Large intestine (tissue), 12 donors: ENCODE data around the gene MED13L. TPM values are rescaled to one million over a fixed set of nuclear protein-coding genes. Genes with fewer than 3 reads are reported as not detected.

Experiments
- DNase-seq, 2 donors: peaks; one replicate each; pipeline versions ENCODE4 v3.0.0 to v3.0.0-alpha.2; 2013
- H3K27ac ChIP-seq: one replicate; pipeline ENCODE4 v1.5.1; 2013; ENCODE audit warnings: low read length
- H3K27me3 ChIP-seq: 2 replicates; pipeline ENCODE4 v1.6.1; 2013; ENCODE audit warnings: low read length; ENCODE audit not compliant: control insufficient read depth, insufficient read depth
- H3K36me3 ChIP-seq: 2 replicates; pipeline ENCODE4 v1.6.1; 2013; ENCODE audit warnings: low read length; ENCODE audit not compliant: control insufficient read depth, insufficient read depth
- H3K4me1 ChIP-seq: one replicate; pipeline ENCODE4 v1.6.1; 2013; ENCODE audit warnings: low read length; ENCODE audit not compliant: control insufficient read depth, insufficient read depth
- H3K4me3 ChIP-seq: one replicate; pipeline ENCODE4 v1.5.1; 2013; ENCODE audit warnings: low read length
- H3K9me3 ChIP-seq: one replicate; pipeline ENCODE4 v1.6.1; 2013; ENCODE audit warnings: mild to moderate bottlenecking, low read depth, low read length, moderate library complexity; ENCODE audit not compliant: control insufficient read depth
- WGBS: methylation state at CpG from one replicate; pipeline ENCODE4 v1.1.5; 2013; ENCODE audit warnings: low lambda C conversion rate; ENCODE audit not compliant: insufficient coverage; 5-methylcytosine and 5-hydroxymethylcytosine counted together
- long read RNA-seq, 11 donors: transcript quantifications; one replicate each; lab custom pipeline, GENCODE V29; 2026
- polyA plus RNA-seq: library from polyadenylated mRNA; unstranded; fragments of 120-200 nt; gene quantifications from one replicate; pipeline ENCODE4 v1.2.1, GENCODE V29; 2013

MED13L gene
- polyA plus RNA-seq, result 69.3 TPM
- long read RNA-seq, donor 1, partial matches to known transcripts, result 0 of 4 reads
- long read RNA-seq, donor 1, other reads (novel, unspliced or antisense), result 0 of 4 reads
- long read RNA-seq, donor 2, partial matches to known transcripts, result 10 of 13 reads
- long read RNA-seq, donor 2, other reads (novel, unspliced or antisense), result 0 of 13 reads
- long read RNA-seq, donor 3, result 0 reads
- long read RNA-seq, donor 4, result 0 reads
- long read RNA-seq, donor 5, result 0 reads
- long read RNA-seq, donor 6, full-length matches to known transcripts, result 16 of 21 reads
- long read RNA-seq, donor 6, partial matches to known transcripts, result 5 of 21 reads
- long read RNA-seq, donor 6, other reads (novel, unspliced or antisense), result 0 of 21 reads
- long read RNA-seq, donor 7, full-length matches to known transcripts, result 5 of 5 reads
- long read RNA-seq, donor 7, partial matches to known transcripts, result 0 of 5 reads
- long read RNA-seq, donor 7, other reads (novel, unspliced or antisense), result 0 of 5 reads
- long read RNA-seq, donor 8, full-length matches to known transcripts, result 8 of 19 reads
- long read RNA-seq, donor 8, partial matches to known transcripts, result 11 of 19 reads
- long read RNA-seq, donor 8, other reads (novel, unspliced or antisense), result 0 of 19 reads
- long read RNA-seq, donor 9, full-length matches to known transcripts, result 4 of 4 reads
- long read RNA-seq, donor 9, partial matches to known transcripts, result 0 of 4 reads
- long read RNA-seq, donor 9, other reads (novel, unspliced or antisense), result 0 of 4 reads
- long read RNA-seq, donor 10, full-length matches to known transcripts, result 8 of 8 reads
- long read RNA-seq, donor 10, partial matches to known transcripts, result 0 of 8 reads
- long read RNA-seq, donor 10, other reads (novel, unspliced or antisense), result 0 of 8 reads
- long read RNA-seq, donor 11, partial matches to known transcripts, result 0 of 4 reads
- long read RNA-seq, donor 11, other reads (novel, unspliced or antisense), result 0 of 4 reads

DNA sequence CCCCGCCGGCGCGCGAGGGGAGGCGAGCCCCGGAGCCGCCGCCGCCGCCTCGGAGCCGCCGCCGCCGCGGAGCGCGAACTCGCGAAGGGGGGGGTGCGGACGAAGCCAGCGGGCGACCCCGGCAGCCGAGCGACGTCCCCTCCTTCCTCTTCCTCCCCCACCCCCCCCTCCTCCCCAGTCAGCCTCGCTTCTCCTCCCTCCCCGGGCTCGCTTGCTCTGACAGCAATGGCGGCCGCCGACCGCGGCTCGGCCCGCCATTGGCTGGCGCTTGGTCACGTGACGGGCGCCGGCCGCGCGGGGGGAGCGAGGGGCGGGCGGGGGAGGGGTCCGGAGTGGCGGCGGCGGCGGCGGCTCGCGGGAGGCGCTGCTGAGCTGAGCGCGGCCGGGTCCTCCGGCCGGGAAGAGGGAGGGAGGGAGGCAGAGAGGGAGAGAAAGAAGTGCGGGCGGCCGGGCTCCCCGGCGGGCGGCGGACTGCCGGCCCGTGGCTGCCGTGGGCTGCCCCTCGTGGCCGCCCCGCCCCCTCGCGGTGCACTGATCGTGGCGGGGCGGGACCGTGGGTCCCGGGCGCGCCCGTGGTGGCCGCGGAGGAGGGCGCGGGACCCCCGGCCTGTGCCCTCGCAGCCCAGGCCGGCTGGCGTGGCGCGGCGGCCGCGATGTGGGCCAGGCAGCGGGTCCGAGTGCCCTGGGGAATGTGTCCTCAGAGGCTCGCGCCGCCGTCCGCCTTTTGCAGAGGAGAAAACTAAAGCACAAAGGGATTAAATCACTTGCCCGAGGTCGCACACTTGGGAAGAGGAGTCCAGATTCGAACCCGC, at the start of gene MED13L:
Gene MED13L (minus strand): TSS at position 227 of the 812 bp plus-strand sequence. CDS start 562 bp downstream, outside the sequence.
- peaks cover 19% of the 10 kb centered on the region for H3K4me1 ChIP-seq
- H3K27ac ChIP-seq, result peak within 1 kb of the TSS; percentile 89

DNA sequence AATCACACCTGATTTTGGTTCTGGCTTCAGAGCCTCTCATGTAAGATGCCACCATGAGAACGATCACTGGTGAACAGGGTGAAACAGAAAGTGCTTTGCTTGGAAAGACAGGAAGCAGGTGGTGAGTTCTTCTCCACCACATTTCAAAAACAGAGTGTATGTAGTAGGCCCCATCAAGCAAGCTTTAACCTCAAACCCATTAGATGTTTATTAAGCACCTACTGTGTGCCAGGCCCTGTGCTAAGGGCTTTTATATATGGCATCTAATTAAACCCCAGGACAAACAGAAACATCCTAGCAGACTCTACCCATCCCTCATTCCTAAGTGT, 47.8 kb upstream of the MED13L start:
- Histone ChIP-seq H3K27me3 (no peaks in the 10 kb centered on the region), H3K27ac (no peak overlapping the region), H3K36me3 (no peaks in the 10 kb centered on the region), H3K9me3 (no peaks in the 10 kb centered on the region), H3K4me3 (no peak overlapping the region), H3K4me1 (no peaks in the 10 kb centered on the region)
- no peak for DNase-seq
- WGBS, result no CpG with 5 or more reads among the region's 1 CpG

More for the DNA sequence above, at the start of gene MED13L:
- no peaks in the 10 kb centered on the region for H3K9me3 ChIP-seq
- peak within 1 kb of the TSS; percentile 93 for H3K4me3 ChIP-seq
- no peaks in the 10 kb centered on the region for H3K36me3 ChIP-seq
- H3K27me3 ChIP-seq, result no peaks in the 10 kb centered on the region
- no CpG with 5 or more reads among the region's 111 CpGs for WGBS
- DNase-seq, result peak; percentile 82 to 91

DNA sequence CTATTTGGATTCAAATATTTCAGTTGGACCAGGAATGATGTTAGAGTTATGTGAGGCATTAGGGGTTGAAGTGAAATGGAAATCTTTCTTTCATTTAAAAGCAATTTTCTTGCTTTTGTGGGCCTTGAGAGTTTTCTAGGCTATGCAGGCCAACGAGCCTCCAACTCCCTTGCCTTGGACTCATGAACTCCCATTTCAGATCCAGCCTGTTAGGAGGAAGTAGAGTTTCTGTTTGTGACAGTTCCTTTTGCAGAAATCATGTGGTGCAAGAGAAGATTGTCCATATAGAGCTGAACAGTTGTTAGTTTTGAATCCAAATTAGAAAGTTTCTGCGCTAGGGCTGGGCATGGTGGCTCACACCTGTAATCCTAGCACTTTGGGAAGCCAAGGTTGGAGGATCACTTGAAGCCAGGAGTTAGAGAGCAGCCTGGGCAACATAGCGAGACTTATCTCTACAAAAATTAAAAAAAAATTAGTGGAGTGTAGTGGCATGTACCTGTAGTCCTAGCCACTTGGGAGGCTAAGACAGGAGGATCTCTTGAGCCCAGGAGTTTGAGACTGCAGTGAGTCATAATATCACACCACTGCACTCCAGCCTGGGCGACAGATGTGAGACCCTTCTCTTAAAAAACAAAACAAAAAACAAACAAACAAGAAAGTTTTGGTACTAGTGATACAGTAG, 47.3 kb upstream of the MED13L start:
- no peaks in the 10 kb centered on the region for H3K4me1 ChIP-seq
- H3K27ac ChIP-seq, result no peak overlapping the region
- no peak overlapping the region for H3K4me3 ChIP-seq
- no peak for DNase-seq
- WGBS, result 80% methylated on average over 1 of the region's 4 CpGs
- no peaks in the 10 kb centered on the region for H3K27me3 ChIP-seq
- no peaks in the 10 kb centered on the region for H3K9me3 ChIP-seq
- H3K36me3 ChIP-seq, result no peaks in the 10 kb centered on the region

DNA sequence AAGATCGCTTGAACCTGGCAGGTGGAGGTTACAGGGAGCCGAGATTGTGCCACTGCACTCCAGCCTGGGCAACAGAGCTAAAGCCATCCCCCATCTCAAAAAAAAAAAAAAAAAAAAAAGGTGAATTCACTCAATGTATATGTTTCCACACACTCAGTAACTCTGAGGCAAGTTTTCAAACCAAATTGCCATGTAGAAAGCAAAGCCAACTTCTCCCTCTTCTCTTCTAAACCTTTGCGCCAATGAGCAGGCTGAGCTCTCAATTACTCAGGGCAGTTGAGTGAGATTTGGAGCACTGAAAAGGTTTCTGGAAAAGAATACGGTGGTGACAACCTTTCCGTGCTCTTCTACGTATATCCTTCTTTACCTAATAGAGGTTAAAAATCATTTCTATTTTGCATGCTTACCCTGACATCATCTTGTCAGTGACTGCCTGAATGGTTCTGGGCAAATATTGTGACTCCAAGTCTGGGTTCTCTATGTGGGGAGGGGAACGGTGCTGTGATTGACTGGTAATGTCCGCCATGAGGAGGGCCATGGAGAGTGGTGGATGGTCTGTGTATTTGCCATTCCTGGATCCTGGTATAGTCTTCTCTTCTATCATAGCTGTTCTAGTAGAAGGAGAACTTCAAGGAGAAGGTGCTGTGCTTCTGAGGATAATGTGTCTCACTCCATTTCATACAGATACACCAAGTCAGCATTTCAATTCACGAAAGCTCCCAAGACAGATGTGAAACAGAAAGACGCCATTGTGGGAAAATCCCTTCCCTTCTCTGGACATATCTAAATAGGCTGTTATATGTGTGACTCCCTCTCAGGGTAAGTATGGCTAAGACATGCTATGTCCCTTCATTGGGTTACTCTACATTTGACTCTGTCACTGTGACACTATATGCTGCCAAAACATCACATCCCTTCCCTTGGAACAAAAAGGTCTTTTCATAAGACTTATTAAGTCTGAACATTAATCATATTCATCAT, 46.2 kb upstream of the MED13L start:
- H3K27ac ChIP-seq, result no peak overlapping the region

DNA sequence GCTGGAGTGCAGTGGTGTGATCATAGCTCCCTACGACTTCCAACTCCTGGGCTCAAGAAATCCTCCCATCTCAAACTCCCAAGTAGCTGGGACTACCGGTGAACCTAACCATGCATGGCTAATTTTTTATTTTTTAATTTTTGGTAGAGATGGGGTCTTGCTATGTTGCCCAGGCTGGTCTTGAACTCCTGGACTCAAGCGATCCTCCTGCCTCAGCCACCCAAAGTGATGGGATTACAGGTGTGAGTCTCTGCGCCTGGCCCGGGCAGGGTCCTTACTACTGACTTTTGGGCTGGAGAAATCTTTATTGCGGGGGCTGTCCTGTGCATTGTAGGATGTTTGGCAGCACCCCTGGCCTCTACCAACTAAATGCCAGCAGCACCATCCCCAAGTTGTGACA, 44.4 kb upstream of the MED13L start:
- Histone ChIP-seq H3K4me3 (no peak overlapping the region), H3K27me3 (no peaks in the 10 kb centered on the region), H3K36me3 (no peaks in the 10 kb centered on the region), H3K4me1 (peaks cover 5% of the 10 kb centered on the region), H3K27ac (no peak overlapping the region), H3K9me3 (no peaks in the 10 kb centered on the region)
- WGBS, result no CpG with 5 or more reads among the region's 6 CpGs
- no peak for DNase-seq

More for the DNA sequence above, 46.2 kb upstream of the MED13L start:
- WGBS, result 93% methylated on average over 3 of the region's 10 CpGs
- H3K4me3 ChIP-seq, result no peak overlapping the region
- no peak for DNase-seq
- no peaks in the 10 kb centered on the region for H3K9me3 ChIP-seq
- H3K36me3 ChIP-seq, result no peaks in the 10 kb centered on the region
- peaks cover 5% of the 10 kb centered on the region for H3K4me1 ChIP-seq
- H3K27me3 ChIP-seq, result no peaks in the 10 kb centered on the region

DNA sequence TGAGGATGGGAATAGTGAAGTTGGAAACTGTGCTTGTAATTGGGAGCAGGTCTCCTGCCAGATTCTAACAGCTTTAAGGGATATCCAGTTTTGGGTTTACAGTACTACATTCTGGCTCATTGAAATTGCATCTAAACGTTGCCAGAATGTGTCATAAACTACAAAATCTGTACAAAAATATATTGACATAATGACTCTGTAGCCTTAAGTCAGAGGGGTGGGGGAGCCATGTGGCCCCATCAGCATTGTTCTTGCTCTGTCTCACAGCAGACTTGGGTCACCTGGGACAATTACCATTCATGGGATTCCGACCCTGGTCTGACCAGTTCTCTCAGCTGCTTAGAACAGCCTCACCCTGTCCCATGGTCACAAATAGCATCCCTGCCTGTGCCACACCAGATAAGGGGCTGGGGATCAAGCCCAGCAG, 43.3 kb upstream of the MED13L start:
- Histone ChIP-seq H3K36me3 (no peaks in the 10 kb centered on the region), H3K27me3 (no peaks in the 10 kb centered on the region), H3K9me3 (no peaks in the 10 kb centered on the region), H3K4me1 (peaks cover 5% of the 10 kb centered on the region), H3K27ac (no peak overlapping the region), H3K4me3 (no peak overlapping the region)
- no CpG with 5 or more reads among the region's 2 CpGs for WGBS
- no peak for DNase-seq

DNA sequence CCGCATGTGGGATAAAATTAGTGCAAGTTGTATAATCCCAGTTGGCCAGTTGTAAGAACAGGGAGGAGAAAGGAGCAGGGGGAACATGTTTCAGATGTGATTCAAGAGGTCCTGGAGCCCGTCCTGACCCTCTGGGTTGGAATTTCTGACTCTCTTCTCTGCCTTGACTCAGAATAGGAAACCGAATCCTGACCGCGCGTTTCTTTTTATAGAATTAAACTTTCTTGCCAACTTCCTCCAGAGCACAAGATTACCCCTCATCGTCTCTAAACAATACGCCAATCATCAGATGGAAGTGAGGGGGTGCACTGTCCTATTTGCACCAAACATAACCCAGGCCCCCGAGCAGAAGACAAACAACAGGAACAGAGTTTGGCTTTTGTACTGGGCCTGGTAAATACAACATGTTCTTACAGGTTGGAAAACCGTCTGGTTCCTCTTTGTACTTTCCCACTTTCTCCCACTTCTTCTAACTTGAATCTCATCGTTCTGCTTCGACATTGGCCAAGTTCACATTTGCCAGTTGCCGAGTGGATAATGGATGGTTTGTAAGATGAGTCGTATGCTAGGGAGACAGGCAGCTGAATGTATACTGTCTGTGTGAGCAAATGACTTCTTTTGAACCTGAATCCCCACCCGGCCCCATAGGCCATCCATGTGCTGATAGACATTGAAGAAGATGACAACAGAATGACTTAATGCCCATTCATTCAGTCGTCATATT, 42.6 kb upstream of the MED13L start:
- 55% methylated on average over 3 of the region's 16 CpGs for WGBS
- peak; percentile 38 to 51 for DNase-seq
- Histone ChIP-seq H3K27ac (peak overlapping the region; percentile 6), H3K4me1 (peaks cover 5% of the 10 kb centered on the region), H3K27me3 (no peaks in the 10 kb centered on the region), H3K4me3 (no peak overlapping the region), H3K9me3 (no peaks in the 10 kb centered on the region), H3K36me3 (no peaks in the 10 kb centered on the region)

DNA sequence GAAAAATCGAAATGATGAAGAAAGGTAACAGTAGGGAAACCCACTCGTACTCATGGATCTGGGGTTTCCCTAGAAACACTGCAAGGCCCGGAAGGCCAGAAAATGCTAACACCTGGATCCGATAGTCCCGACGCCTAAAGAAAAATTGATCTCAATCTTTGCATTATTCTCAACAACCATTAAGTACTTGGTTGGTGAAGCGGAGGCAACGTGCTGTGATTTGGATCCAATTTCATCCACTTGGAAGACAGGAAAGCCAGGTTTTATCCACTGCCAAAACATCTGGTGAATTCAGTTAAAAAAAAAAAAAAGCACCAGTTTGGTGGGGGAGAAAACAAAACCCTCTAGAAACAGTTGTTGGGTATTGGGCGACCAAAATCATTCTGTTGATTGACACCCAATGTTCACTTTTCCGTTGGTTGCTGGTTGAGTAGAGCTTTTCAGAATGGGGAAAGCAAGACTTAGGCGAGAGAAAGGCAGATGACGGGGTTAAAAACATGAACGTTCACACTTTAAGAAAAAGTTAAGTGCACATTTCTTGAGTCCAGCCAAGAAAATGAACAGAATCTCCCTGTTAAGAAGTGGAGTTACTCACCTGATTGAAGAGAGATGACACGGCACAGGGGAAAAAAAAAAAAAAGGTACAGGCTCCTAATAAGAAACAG, 41.9 kb upstream of the MED13L start:
- peaks cover 5% of the 10 kb centered on the region for H3K4me1 ChIP-seq
- H3K27me3 ChIP-seq, result no peaks in the 10 kb centered on the region
- DNase-seq, result no peak
- WGBS, result 85% methylated on average over 5 of the region's 14 CpGs
- peak overlapping the region; percentile 6 for H3K27ac ChIP-seq
- no peak overlapping the region for H3K4me3 ChIP-seq
- no peaks in the 10 kb centered on the region for H3K36me3 ChIP-seq
- no peaks in the 10 kb centered on the region for H3K9me3 ChIP-seq
